A549 (cell line): Measurements from ENCODE around the gene FAM131B. TPM values are rescaled to one million over a fixed set of nuclear protein-coding genes. Genes with fewer than 3 reads are reported as not detected.
A peak's percentile ranks its signal among the peaks of the same experiment; 100 is the strongest.
"Not testable (repeated sequence)": the region's sequence is repeated elsewhere in the genome, so short reads cannot be mapped to it uniquely, and the experiment has no call there.

Experiments
- ATAC-seq, 2 experiments: fragments of 200-7000 bp in 1 of 2; fragments of >200 bp in 1 of 2; cut with Nextera tagmentation in 1 of 2; cut with Tn5 transposase in 1 of 2; 3 replicates each; pipeline versions ENCODE4 v1.8.0 to v1.9.1; 2018 to 2020; ENCODE audit warnings: mild to moderate bottlenecking in 1 of 2, moderate library complexity in 1 of 2
- CTCF ChIA-PET: fragments of 300-600 bp; sonication (Branson Sonifier 250); formaldehyde crosslinking; extraction: SDS; loops from one replicate; lab custom pipeline; 2021; ENCODE audit warnings: antibody characterized with exemption, inconsistent platforms; lab: Yijun Ruan, JAX
- POLR2A ChIA-PET: fragments of 350-600 bp; formaldehyde crosslinking; extraction: SDS; loops from one replicate; lab custom pipeline; 2021; ENCODE audit warnings: antibody characterized with exemption, inconsistent platforms; lab: Yijun Ruan, JAX
- DNase-seq, 2 experiments: peaks; one replicate each; pipeline versions ENCODE4 v3.0.0 to v3.0.0-alpha.2; 2011 to 2016; ENCODE audit warnings: low read depth in 1 of 2, low spot score in 1 of 2
- FAIRE-seq: peaks from 2 replicates; lab custom pipeline; 2011; peaks lifted over from hg19 to GRCh38; lab: Jason Lieb, UNC
- H3K27ac ChIP-seq, 2 experiments: fragments of >200 bp; sonication (Bioruptor Twin); formaldehyde crosslinking; 3 replicates each; pipeline ENCODE4 v1.5.1; 2016 to 2017
- H3K4me1 ChIP-seq: fragments of >200 bp; sonication (Bioruptor Twin); formaldehyde crosslinking; 3 replicates; pipeline ENCODE4 v1.6.1; 2016
- H3K4me2 ChIP-seq: fragments of >200 bp; sonication (Bioruptor Twin); formaldehyde crosslinking; 3 replicates; pipeline ENCODE4 v1.6.1; 2016
- H3K4me3 ChIP-seq: fragments of >200 bp; sonication (Bioruptor Twin); formaldehyde crosslinking; 3 replicates; pipeline ENCODE4 v1.5.1; 2016
- H3K9me3 ChIP-seq: fragments of >200 bp; sonication (Bioruptor Twin); formaldehyde crosslinking; 3 replicates; pipeline ENCODE4 v1.6.1; 2016
- ATOH8 ChIP-seq: fragments of 250-450 bp; sonication (Bioruptor Pico); IDR thresholded peaks from 2 replicates; pipeline ENCODE4 v1.5.0; 2020; ENCODE audit warnings: low read depth, mild to moderate bottlenecking, moderate library complexity
- BCL3 ChIP-seq: fragments of >200 bp; sonication (Bioruptor Twin); formaldehyde crosslinking; IDR thresholded peaks from 3 replicates; pipeline ENCODE4 v1.6.1; 2016
- CBX2 ChIP-seq: fragments of 200-600 bp; sonication (generic); IDR thresholded peaks from 2 replicates; pipeline ENCODE4 v1.6.1; 2016; ENCODE audit warnings: low read depth, mild to moderate bottlenecking, borderline replicate concordance
- CHD4 ChIP-seq: fragments of 200-600 bp; sonication (generic); IDR thresholded peaks from 2 replicates; pipeline ENCODE4 v1.6.1; 2016; ENCODE audit warnings: antibody characterized with exemption, mild to moderate bottlenecking, borderline replicate concordance
- E2F6 ChIP-seq: IDR thresholded peaks from 2 replicates; pipeline ENCODE4 v1.6.1; 2012; ENCODE audit warnings: low read depth, borderline replicate concordance
- ELK1 ChIP-seq: fragments of 150-350 bp; IDR thresholded peaks from 2 replicates; pipeline ENCODE4 v1.6.1; 2014; ENCODE audit warnings: low read depth, mild to moderate bottlenecking, low read length
- HMGXB4 ChIP-seq: fragments of 250-450 bp; sonication (Bioruptor Pico); IDR thresholded peaks from 2 replicates; pipeline ENCODE4 v1.5.0; 2021; ENCODE audit warnings: mild to moderate bottlenecking, moderate library complexity, borderline replicate concordance
- HOXB5 ChIP-seq: fragments of 250-450 bp; sonication (Bioruptor Pico); IDR thresholded peaks from 2 replicates; pipeline ENCODE4 v1.5.0; 2020; ENCODE audit warnings: mild to moderate bottlenecking, moderate library complexity
- KDM1A ChIP-seq: fragments of 200-600 bp; sonication (generic); IDR thresholded peaks from 2 replicates; pipeline ENCODE4 v1.6.1; 2016; ENCODE audit warnings: low read depth, mild to moderate bottlenecking
- KDM5A ChIP-seq: fragments of 200-600 bp; sonication (generic); IDR thresholded peaks from 2 replicates; pipeline ENCODE4 v1.6.1; 2016; ENCODE audit warnings: antibody characterized with exemption, mild to moderate bottlenecking
- MAX ChIP-seq: IDR thresholded peaks from 2 replicates; pipeline ENCODE4 v1.6.1; 2012
- MYC ChIP-seq: IDR thresholded peaks from 2 replicates; pipeline ENCODE4 v1.6.1; 2012; ENCODE audit warnings: mild to moderate bottlenecking, inconsistent platforms, low read length, improper control_type of control experiment, borderline replicate concordance
- POLR2AphosphoS2 ChIP-seq: conservative IDR thresholded peaks from 2 replicates; pipeline ENCODE4 v1.6.1; 2012; ENCODE audit warnings: low read length, improper control_type of control experiment, inconsistent platforms
- RARB ChIP-seq: fragments of 250-450 bp; sonication (Bioruptor Pico); IDR thresholded peaks from 2 replicates; pipeline ENCODE4 v1.8.0; 2021; ENCODE audit warnings: mild to moderate bottlenecking, moderate library complexity
- SREBF2 ChIP-seq: fragments of 450-650 bp; IDR thresholded peaks from 2 replicates; pipeline ENCODE4 v1.6.1; 2014; ENCODE audit warnings: mild to moderate bottlenecking, moderate library complexity
- TP53 ChIP-seq: fragments of 250-450 bp; sonication (Bioruptor Pico); IDR thresholded peaks from 2 replicates; pipeline ENCODE4 v1.5.0; 2021; ENCODE audit warnings: mild to moderate bottlenecking, moderate library complexity
- ZC3H11A ChIP-seq: fragments of 450-650 bp; IDR thresholded peaks from 2 replicates; pipeline ENCODE4 v1.6.1; 2014; ENCODE audit warnings: antibody characterized with exemption, mild to moderate bottlenecking
- ZFP36 ChIP-seq: fragments of 450-650 bp; IDR thresholded peaks from 2 replicates; pipeline ENCODE4 v1.6.1; 2014; ENCODE audit warnings: borderline replicate concordance; ENCODE audit not compliant: partially characterized antibody
- ZNF302 ChIP-seq: fragments of 250-450 bp; sonication (Bioruptor Pico); IDR thresholded peaks from 2 replicates; pipeline ENCODE4 v1.9.0; 2021; ENCODE audit warnings: inconsistent platforms, mild to moderate bottlenecking, moderate library complexity
- WGBS: methylation state at CpG from one replicate; pipeline ENCODE4 v1.1.6; 2017; ENCODE audit errors: missing lambda C conversion rate; 5-methylcytosine and 5-hydroxymethylcytosine counted together
- polyA plus RNA-seq, 4 experiments: library from polyadenylated mRNA; depleted of rRNA in 3 of 4; stranded (reverse); fragments of >200 nt; fragmentation: RNase III in 1 of 4; extraction: RNeasy Plus Mini Kit Qiagen cat#74134 plus additional on column Dnase treatment in 1 of 4; gene quantifications; 2 replicates in 3 of 4; 3 replicates in 1 of 4; pipeline ENCODE4 v1.2.3, GENCODE V29; 2011 to 2017

Gene FAM131B
- polyA plus RNA-seq, 2 of the 4 experiments (the other 2 are of a cell fraction) = 0.19 to 0.52 TPM

- ChIA-PET POLR2A (interaction anchor here (1.0 kb wide), 1 partner anchor 13 kb away, joined by 3 read pairs; no protein-coding TSS in a partner anchor), CTCF (interaction anchor here (0.8 to 2.8 kb wide), 3 partner anchors 8 to 15 kb away, joined by 3 to 20 read pairs (median 3); partner anchors contain the start of gene EPHA1)
- Histone ChIP-seq H3K4me3 (no peak overlapping the region), H3K4me2 (no peak overlapping the region), H3K4me1 (peaks cover 13% of the 10 kb centered on the region; the same call in 1 of the 3 replicates), H3K27ac (no peak overlapping the region), H3K9me3 (no peaks in the 10 kb centered on the region)
- DNase-seq = no peak
- TF ChIP-seq E2F6 (no peak), TP53 (no peak), KDM5A (no peak), KDM1A (no peak), MAX (no peak), HOXB5 (no peak)
- 91% methylated on average over 14 of the region's 14 CpGs for WGBS
- no peak for FAIRE-seq
- no peak; a peak in 1 of 6 replicates for ATAC-seq
These were observed 30.9 kb upstream of the FAM131B start for GRCh38 chr7:143393267-143394041.

GRCh38 chr7:143392875-143393266, 30.4 kb upstream of the FAM131B start:
- Histone ChIP-seq H3K4me1 (peaks cover 13% of the 10 kb centered on the region; the same call in 1 of the 3 replicates), H3K9me3 (no peaks in the 10 kb centered on the region), H3K4me2 (no peak overlapping the region), H3K27ac (no peak overlapping the region), H3K4me3 (no peak overlapping the region)
- TF ChIP-seq ATOH8 (CRISPR knock-in tag) = no peak
- TF ChIP-seq POLR2AphosphoS2 = 0 out of 2 replicates have a peak, but pooled peaks have one; percentile 83
- no peak for ATAC-seq
- ChIA-PET POLR2A (interaction anchor here (0.6 kb wide), 1 partner anchor 11 kb away, joined by 3 read pairs; no protein-coding TSS in a partner anchor), CTCF (interaction anchor here (0.8 to 2.8 kb wide), 4 partner anchors 9 to 48 kb away, joined by 3 to 20 read pairs (median 3); no protein-coding TSS in a partner anchor)
- no peak for DNase-seq
- FAIRE-seq = no peak
- WGBS = 96% methylated on average over 6 of the region's 6 CpGs

- CTCF ChIA-PET = interaction anchor here (0.8 to 1.1 kb wide), 3 partner anchors 9 to 48 kb away, joined by 3 read pairs; no protein-coding TSS in a partner anchor
- not testable (repeated sequence) for H3K4me3 ChIP-seq, H3K4me2 ChIP-seq, H3K27ac ChIP-seq, FAIRE-seq, H3K9me3 ChIP-seq, DNase-seq, ATAC-seq
- H3K4me1 ChIP-seq = peaks cover 13% of the 10 kb centered on the region; the same call in 1 of the 3 replicates
- WGBS = 93% methylated on average over 8 of the region's 8 CpGs
- POLR2A ChIA-PET = interaction anchor here (0.6 kb wide), 1 partner anchor 11 kb away, joined by 3 read pairs; no protein-coding TSS in a partner anchor
These were observed 29.9 kb upstream of the FAM131B start for GRCh38 chr7:143392427-143392826.

GRCh38 chr7:143391462-143392404, 29.2 kb upstream of the FAM131B start:
- no peak overlapping the region for H3K4me3 ChIP-seq
- ATAC-seq (no peak), DNase-seq (no peak), FAIRE-seq (no peak)
- H3K4me1 ChIP-seq = peaks cover 14% of the 10 kb centered on the region; the same call in 1 of the 3 replicates
- CTCF ChIA-PET = interaction anchor here (1.0 to 3.8 kb wide), 4 partner anchors 12 to 47 kb away, joined by 3 to 17 read pairs (median 3); no protein-coding TSS in a partner anchor
- 92% methylated on average over 18 of the region's 24 CpGs for WGBS
- POLR2A ChIA-PET = no interaction called here
- H3K27ac ChIP-seq = no peak overlapping the region
- H3K9me3 ChIP-seq = no peaks in the 10 kb centered on the region
- no peak overlapping the region for H3K4me2 ChIP-seq
- TF ChIP-seq HMGXB4 (CRISPR knock-in tag) (no peak), MYC (no peak), CHD4 (no peak), ZNF302 (no peak), RARB (CRISPR knock-in tag) (no peak), TP53 (no peak), ZC3H11A (no peak), ZFP36 (no peak), BCL3 (no peak), SREBF2 (no peak), ELK1 (no peak), CBX2 (no peak)
